Measurements from ENCODE around the gene COG2.
"Not testable (repeated sequence)": the region's sequence is repeated elsewhere in the genome, so short reads cannot be mapped to it uniquely, and the experiment has no call there.

The COG2 gene

DNA sequence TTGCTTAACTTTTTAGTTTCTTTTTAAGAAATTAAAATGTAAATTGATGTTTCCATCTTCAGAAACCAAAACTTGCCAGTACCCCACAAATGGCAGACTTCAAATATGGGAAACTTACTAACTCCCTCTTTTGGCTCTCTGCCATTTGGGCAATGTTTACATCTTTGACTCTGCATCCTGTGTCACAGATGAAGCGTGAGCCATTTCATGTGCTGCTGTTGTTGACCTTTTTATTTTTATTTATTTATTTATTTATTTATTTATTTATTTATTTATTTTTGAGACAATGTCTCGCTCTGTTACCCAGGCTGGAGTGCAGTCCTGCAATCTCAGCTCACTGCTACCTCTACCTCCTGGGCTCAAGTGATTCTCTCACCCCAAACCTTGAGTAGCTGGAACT lies 16.0 kb upstream of the COG2 start:
- DNase-seq: no peak

DNA sequence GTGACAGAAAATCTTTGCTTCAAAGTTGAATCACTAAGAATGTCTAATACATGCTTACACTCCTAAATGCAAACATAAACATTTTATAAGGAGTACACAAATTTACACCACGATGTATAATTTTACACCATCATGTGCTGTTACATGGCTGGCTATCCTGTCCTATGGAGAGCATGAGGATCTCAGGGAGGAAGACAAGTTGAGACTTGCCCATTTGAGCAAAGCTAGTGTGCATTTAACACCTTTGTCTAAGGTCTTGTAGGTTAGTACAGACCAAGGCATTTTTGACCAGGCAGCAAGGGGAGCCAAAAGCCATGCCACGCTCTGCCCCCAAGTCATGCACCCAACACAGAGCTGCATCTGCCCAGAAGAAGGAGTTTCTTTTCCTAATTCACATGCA lies 14.5 kb upstream of the COG2 start:
- no peak for DNase-seq

DNA sequence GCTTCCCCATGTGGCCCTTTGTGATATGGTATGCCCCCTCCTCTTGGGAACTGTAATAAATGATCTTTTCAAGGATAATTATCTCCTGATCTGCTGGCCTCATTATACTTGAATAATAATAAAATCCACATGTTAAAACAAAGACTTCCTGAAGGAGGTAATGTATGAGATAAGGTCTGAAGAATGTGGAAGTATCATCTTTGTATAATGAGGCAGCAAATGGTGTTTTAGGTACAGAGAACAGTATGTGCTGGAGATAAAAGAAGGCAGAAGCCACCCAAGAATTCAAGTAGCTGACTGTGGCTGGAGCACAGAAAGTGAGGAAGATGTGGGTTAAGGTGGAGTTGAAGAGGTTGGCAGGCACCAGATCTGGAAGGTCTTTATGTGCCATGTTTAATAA lies 12.8 kb upstream of the COG2 start:
- DNase-seq: no peak

DNA sequence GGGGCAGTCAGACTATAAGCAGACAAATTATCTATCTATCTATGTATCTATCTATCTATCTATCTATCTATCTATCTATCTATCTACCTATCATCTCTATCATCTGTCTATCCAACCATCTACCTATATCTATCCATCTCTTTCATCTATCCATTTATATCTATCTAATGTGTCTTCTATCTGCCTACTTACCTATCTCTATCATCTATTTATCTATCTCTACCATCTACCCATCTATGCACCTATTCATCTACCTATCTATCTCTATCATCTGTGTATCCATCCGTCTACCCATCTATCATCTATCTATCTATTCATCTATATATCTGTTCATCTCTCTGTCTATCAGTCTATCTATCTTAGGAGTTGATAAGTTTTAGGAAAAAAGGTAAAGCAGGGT lies 10.8 kb upstream of the COG2 start:
- DNase-seq: no peak

DNA sequence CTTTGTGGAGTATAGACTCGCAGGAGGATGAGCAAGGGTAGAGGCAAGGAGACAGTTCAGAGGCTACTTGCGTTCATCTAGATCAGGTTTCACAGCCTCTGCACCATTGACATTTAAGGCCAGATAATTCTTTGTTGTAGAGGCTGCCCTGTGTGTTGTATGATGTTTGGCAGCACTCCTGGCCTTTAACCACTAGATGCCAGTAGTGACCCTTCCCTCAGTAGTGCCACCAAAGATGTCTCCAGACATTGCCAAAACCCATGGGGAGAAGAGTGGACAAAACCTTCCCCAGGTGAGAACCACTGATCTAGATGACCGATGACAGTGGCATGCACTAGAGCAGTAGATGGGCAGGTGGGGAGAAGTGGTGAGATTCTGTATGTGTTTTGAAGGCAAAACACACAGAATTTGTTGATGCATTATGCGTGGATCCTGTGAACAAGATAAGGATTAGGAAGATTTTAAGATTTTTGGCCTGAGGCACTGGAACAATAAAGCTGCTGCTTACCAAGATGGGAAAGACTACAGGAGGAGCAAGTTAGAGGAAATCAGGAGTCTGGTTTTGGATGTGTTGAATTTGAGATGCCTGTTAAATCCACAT lies 9.9 kb upstream of the COG2 start:
- no peak for DNase-seq

DNA sequence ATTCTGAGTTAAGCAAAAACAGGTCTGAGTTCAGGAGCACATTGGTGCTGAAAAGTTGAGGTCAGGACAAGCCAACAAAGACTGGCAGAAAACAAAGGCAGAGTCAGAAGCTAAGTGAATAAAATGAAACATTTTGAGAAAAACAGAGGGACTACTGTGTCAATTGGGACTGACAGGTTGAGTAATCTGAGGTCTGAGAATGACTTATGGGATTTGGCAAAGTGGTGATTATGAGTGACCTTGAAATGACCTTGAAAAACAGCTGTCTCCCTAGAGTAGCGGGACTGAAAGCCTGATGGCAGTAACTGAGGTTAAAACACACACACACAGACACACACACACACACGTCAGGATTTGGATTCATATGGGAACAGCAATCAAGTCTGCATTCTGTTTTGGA lies 8.8 kb upstream of the COG2 start:
- DNase-seq: peak; percentile 88

DNA sequence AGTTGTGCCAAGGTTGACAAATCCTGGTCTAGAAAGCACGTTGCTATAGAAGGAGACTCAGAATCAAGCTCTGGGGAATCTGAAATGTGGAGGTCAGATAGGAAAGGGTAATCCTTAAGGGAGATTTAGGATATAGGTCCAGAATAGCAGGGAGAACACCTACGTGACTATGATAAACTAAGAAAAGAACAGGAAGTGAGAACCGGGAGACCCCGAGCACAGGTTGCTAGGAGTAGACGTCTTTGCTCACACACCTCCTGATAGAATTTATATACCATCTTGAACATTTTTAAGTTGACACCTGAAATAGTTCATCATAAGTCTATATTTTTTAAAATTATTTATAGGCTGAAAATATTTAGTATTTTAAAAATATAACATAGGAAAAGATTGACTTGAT lies 7.9 kb upstream of the COG2 start:
- no peak for DNase-seq

DNA sequence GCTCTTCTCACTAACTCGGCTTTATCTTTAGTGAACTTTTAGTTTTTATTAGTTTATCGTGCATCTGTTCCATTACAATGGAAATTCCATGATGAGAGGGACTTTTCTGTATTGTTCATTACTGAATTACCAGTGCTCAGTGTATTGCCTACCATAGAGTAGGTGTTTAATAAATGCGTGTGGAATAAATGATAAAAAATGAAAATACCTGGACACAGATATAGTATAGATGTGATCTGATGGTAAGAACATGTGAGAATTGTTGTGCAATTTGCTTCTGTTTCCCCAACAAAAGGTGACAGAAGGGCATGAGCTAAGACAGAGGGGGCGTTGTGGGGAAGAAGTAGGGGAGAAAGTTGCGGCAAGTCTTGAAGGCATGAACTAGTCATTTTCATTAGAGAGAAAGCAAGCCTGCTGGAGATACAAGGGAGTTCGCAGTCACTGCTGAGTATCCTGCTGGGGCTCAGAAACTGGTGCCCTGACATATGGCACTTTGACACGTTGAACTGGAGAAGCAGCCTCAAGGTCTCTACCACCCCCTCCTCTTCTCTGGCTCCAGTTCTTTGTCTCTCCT lies 5.6 kb upstream of the COG2 start:
- DNase-seq: no peak

DNA sequence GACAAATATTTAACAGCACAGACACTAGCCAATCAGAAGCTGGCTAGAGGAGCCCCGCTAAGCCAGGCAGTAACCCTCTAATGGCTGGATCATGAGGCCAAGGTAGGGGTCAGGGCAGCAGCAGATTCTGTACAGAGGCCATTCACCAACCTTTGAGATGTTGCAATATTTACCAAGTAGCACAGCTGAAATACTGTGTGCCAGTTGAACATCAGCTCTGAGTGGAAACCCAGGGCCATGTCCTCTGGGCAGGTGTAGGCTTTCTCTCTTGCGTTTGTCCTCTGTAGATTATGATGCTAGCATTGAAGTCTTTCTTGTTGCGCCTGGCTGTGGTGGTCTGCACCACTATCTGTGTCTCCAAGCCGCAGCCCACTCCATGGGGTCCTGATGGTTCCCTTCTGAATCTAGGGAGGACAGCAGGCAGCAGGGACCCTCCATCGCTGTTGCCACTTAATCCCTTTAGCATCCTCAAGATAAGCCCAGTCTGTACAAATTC lies 2.5 kb upstream of the COG2 start:
- no peak for DNase-seq

DNA sequence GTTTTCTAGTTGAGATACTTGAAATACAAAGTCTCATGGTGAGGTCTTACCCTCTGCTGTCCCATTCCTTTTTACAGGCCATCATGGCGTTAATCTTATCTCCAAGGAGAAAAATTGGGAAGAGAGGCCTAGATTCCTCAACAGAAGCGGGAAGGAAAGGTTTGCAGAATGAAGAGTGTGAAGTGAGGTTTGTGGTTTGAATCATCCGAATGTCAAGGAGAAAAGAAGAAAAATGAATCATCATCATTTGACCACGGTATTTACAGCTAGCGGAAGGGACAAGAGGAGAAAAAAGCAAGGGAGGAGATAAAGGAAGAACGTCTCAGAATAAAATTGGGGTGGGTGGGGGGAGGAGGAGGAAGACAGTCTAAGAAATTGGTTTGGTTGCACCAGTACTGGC lies 935 bp upstream of the COG2 start:
- no peak for DNase-seq

DNA sequence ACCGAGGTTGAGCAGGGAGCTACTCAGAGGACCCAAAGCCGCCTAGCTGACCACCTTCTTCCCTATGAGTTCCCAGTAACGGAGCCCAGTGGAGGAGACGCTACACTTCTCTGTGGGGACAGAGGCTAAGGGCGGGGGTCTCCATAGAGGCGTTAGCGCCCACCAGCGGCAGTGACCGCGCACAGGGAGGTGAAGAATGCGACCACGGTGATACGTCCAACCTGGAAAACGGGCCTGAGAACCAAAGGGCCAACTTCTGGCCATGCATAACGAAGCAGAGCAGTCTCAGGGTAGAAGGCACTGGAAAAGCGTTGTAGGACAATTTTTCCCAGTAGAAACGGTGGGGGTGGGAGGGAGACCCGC lies 400 bp upstream of the COG2 start:
- no peak for DNase-seq

DNA sequence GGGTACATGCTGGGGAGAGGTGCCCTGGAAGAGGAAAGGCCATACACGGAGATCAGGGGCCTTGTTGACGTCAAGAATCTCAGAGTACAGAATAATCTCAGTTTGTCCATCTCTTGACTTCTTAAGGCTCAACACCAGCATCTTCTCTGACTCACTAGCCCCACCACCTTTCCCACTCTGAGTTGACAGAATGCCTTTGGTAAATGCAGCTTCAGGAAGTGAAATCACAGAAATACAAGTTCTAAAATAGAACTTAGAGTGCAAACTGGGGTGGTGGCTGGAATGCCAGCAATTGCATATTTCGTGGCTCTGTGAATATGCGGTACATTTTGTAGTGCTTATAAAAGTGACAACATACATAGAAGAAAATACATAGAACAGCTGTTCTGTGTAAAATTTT lies 1.6 kb downstream of the COG2 start:
- no peak for DNase-seq

DNA sequence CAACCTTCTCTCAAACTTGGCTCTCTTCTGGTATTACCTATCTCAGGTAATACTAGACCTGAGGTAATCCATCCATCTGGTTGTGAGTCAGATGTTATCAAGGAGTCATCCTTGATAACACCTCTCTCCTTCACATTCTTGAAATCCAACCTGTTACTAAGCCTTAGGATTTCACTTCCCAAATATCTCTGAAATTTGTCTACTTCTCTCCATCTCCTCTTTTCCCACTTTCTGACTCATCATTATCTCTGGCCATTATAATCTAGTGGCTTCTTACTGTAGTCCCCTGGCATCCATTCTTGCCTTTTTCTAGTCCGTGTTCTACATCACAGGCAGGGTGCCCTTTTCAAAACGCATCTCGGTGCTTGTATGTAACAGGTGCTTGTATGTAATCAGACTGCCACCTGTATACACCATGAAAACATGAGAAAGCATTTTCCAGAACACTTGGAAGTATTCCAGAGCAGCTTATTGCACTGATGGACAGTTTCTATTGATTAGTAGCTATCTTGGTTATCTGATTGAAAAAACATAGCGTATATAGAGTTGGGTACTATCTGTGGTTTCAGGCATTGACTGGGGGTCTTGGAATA lies 4.5 kb downstream of the COG2 start:
- no peak for DNase-seq

DNA sequence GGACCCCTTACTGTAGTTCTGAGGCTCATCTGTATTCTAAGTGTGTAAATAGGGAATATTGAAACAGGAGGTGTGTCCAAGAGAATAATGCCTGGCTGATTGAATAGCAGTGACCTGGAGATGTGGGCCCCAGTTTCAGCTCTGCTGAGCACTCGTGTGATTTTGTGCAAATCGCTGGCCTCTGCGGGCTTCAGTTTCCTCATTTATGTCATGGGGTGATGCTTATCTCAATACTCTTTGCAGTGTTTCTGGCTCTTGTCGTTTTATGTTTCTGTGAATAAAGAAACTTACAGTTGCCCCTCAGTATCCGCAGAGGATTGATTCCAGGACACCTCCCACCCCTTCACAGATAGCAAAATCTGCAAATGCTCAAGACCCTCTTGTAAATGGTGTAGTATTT lies 5.0 kb downstream of the COG2 start:
- DNase-seq: no peak

DNA sequence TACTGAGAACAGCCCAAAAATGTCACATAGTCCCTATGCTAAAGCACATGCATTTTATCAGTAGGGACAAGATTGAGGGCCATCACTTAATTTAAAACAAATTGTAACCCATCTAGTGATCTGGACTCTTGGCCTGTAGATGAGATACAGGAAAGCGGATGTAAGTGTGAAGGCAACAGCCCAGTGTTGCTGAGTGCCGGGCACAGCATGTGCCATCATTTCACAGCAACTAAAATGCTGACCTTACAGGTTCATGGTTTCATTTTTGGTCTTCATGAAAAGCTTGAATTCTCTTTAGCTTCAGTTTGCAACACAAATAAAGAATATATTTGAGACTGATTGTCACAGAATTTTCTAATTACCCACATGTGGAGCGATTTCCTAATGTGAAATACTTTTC lies 5.8 kb downstream of the COG2 start:
- no peak for DNase-seq

DNA sequence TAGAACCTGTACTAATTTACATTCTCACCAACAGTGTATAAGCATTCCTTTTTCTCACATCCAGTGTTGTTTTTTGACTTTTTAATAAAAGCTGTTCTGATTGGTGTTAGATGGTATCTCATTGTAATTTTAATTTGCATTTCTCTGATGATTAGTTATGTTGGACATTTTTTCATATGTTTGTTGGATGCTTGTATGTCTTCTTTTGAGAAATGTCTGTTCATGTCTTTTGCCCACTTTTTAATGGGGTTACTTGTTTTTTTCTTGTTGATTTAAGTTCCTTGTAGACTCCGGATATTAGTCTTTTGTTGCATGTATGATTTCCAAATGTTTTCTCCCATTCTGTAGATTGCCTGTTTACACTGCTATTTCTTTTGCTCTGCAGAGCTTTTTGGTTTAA lies 8.0 kb downstream of the COG2 start:
- no peak for DNase-seq

DNA sequence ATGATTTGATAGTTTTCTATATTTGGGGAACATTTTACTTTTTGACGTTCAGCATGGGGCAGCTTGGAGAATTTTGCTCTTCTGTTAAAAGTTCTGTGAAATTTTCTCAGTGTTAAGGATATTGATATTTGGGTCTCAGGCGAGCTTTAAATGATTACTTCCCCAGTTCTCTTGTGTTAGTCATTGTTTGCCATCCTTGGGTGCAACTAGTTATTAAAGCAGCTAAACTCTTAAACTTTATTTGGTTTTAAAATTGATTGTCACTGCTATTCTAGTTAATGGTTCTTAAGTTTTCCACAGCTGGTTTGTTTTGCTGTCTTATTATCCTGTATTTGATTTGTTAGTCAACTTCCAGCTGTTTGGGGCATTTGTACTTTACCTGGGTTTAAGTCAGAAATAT lies 9.0 kb downstream of the COG2 start:
- no peak for DNase-seq

DNA sequence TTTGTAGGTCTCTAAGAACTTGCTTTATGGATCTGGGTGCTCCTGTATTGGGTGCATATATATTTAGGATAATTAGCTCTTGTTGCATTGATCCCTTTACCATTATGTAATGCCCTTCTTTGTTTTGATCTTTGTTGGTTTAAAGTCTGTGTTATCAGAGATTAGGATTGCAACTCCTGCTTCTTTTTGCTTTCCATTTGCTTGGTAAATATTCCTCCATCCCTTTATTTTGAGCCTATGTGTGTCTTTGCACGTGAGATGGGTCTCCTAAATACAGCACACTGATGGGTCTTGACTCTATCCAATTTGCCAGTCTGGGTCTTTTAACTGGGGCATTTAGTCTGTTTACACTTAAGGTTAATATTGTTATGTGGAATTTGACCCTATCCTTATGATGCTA lies 14.4 kb downstream of the COG2 start:
- DNase-seq: not testable (repeated sequence)

DNA sequence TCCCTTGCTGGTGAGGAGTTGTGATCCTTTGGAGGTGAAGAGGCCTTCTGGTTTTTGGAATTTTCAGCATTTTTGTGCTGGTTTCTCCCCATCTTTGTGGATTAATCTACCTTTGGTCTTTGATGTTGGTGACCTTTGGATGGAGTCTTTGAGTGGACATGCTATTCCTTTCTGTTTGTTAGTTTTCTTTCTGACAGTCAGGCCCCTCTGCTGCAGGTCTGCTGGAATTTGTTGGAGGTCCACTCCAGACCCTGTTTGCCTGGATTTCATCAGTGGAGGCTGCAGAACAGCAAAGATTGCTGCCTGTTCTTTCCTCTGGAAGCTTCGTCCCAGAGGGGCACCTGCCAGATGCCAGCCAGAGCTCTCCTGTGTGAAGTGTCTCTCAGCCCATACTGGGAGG lies 15.8 kb downstream of the COG2 start:
- not testable (repeated sequence) for DNase-seq

DNA sequence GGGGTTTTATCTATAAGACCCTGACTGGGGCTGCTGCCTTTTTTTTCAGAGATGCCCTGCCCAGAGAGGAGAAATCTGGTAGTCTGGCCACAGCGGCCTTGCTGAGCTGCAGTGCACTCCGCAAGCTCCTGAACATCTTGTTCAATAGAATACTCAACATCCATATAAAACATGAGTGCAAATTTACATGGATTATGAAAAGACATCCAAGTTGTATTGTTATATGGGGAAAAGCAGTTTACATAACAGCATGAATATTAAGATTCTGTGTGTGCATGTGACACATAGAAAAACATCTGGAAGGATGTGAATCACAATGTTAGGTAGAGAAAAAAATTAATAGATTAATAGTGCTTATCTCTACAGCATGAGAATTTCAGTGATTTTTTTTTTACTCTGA lies 16.4 kb downstream of the COG2 start:
- DNase-seq: no peak

DNA sequence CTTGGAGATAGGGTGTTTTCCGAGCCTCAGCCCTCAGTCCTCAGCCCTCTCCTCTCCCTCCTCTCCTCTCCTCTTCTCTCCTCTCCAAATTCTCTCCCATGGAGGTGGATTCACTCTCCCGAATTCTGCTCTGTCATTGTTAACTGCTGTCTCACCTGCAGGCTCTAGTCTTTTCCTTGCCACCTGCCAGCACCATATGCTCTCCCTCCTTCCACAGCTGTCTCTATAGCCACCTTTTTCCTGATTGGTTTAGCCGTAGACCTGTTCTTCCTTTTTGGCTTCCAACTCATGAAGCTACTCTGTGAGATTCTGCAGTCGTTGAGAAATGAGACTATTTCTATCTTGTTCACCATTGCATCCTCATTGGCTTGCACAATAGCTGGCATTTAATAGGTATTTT lies 19.7 kb downstream of the COG2 start:
- no peak for DNase-seq

DNA sequence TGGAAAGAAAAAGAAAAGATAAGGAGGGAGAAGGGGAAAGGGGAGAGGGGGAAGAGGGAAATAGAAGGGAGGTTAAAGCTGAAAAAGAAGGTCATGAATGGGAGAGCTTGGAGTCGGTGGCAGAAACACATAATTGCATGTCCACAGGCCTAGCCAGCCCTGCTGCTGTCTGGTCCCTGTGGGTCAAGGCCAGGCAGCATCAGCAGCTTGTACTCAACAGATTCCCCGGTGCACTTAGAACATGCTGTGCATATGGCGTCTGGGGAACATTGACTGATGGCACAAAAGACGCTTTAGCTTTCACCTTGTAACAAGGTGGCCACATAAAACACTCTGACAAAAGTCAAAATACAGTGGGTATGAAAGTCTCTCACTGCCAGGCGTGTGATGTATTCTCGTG lies 25.9 kb downstream of the COG2 start:
- DNase-seq: no peak

DNA sequence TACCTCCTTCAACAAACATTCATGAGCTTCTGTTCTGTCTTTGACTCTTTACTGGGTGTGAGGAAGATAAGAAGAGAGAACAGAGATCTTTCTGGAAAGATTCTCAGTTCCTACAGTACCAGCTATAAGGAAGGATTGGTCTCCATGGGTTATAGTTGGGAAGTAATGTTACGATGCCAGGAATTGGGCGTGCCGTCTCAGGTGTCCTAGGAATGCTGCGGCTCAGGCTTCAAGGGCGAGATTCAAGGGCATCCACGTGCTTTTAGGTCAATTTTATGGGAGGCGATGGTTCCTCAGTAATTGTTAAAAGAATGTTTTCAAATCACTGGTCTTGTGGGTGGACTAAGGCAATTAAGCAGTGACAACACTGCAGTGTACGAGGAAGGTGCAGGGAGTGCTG lies 27.3 kb downstream of the COG2 start:
- no peak for DNase-seq

DNA sequence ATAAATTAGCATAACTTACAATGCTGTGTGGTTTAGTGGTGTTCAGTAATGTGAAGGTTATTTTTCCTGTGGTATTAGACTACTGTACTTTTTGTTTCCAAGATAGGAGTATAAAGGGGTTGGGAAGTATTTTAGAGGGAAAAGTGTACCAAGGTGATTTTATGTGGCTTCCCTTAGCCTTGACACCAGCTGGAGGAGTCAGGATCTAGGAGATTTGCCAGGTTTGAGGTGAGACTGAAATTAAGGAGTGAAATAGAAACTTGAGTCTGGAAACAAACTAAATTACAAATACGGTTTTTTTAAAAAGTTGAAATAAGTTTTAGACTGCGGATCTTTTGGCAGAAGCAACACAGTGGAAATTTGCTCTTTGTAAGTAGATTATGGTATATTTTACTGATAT lies 32.3 kb downstream of the COG2 start:
- DNase-seq: no peak

DNA sequence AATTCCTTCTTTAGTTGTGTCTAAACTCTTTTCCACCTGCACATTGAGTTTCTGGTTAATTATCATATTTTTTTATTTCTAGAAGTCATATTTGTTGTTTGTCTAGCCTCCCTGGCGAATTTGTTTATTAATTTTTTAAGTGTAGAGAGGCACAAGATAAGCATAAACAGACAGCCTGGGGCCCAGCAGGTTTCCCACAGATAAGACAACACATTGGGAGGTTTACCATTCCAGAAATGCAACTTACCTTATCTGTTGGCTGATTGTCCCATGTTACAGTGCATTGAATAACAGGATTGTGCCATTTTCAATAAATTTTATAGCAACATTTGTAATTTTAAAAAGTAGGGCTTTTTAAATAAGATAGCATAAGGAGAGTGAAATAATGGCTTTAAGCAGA lies 34.9 kb downstream of the COG2 start:
- no peak for DNase-seq
